ENCODE data around the gene EXTL2. TPM values are rescaled to one million over a fixed set of nuclear protein-coding genes. Genes with fewer than 3 reads are reported as not detected.

The EXTL2 gene
- total RNA-seq, 2 donors from 2014 or later: 4.8 to 7.2 TPM

DNA sequence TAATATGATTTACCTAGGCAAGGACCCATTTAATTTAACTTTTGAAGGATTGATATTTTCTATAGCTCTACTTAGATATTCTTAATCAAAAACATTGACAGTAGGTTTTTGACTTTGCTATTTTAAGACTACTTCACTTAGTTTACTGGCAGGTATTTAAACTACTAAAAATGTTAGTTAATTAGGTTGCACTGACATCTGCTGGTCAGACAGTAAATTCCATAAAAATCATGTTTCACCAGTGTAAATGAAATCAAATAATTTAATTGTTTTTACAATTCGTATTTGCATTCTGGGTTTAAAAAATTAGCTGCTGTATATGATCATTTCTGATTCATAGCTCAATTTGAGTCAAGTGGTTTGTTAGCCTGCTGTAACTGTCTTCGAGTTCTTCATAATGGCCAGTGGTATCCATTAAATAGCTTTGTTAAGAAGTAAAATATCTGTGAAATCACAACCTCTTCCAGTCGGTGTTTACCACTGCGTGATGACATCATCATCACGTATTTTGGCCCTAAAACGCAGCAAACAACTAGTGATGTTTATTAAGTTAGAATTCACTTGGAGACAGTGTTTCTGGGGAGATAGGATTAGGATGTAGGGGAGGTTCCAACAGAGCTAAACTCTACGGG is 26.2 kb downstream of the EXTL2 start:
- intact Hi-C loops (cut with DNase I): loop anchor here (2.0 to 5.0 kb wide), 3 partner anchors 262 to 1061 kb away; no protein-coding TSS in a partner anchor
- Histone ChIP-seq H3K27ac (no peak overlapping the region), H3K9ac (ENCODE audit: low read depth in 2 of 2, low read length in 2 of 2) (no peak overlapping the region), H3K4me3 (no peak overlapping the region), H3K27me3 (no peaks in the 10 kb centered on the region), H3K36me3 (no peaks in the 10 kb centered on the region), H3K9me3 (no peaks in the 10 kb centered on the region), H3K4me1 (no peaks in the 10 kb centered on the region)
- DNase-seq: no peak
- peak; percentile 61 for TF ChIP-seq CTCF (IDR thresholded peaks at IDR 0.05)

- intact Hi-C loops (cut with DNase I): loop anchor here (5.0 kb wide), 2 partner anchors 405 to 1060 kb away; no protein-coding TSS in a partner anchor
- Histone ChIP-seq H3K9me3 (no peaks in the 10 kb centered on the region), H3K27ac (no peak overlapping the region), H3K4me3 (no peak overlapping the region), H3K36me3 (no peaks in the 10 kb centered on the region), H3K9ac (ENCODE audit: low read depth in 2 of 2, low read length in 2 of 2) (no peak overlapping the region), H3K27me3 (no peaks in the 10 kb centered on the region), H3K4me1 (no peaks in the 10 kb centered on the region)
- no peak for DNase-seq
- TF ChIP-seq CTCF (IDR thresholded peaks at IDR 0.05): no peak
These were observed 27.8 kb downstream of the EXTL2 start for GRCh38 chr1:100866901-100867206.

DNA sequence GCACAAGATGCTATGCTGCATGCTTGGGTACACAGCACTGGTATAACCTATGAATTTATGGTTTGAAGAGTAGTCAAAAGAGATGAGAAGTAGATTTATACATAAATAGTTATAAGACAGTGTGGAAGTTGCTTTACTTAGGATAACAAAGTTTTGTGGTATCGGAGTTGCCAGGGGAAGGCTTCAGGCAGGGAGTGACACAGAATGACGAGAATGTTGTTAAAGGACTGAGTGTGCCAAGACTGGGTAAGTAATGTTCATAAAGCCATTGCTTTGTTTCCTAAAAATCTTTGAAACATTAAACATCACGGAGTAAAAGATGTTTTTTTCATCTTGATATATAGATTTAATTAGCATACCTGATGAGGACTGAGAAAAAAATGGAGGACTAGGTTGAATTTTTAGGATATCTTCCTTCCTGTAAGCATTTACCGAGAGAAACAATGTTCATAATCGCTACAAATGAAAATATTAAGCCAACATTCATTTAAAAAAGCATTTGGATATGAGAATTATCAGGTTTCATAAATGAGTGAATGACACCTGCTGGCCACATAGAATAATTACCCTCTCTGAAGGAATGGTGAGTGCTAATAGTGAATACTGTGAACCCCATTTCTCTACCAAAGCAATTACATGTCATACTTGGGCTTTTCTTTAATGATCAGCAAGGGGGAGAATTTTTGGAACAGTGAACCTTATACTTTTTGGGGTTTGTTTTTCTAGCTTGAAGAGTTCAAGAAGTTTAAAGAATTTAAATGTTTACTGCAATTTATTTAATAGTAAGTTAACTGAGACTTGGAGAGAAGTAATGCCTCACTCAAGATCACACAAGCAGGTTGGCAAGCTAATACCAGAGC is 28.4 kb downstream of the EXTL2 start:
- H3K9ac ChIP-seq (ENCODE audit: low read depth in 2 of 2, low read length in 2 of 2): no peak overlapping the region
- no peak for DNase-seq
- H3K9me3 ChIP-seq: no peaks in the 10 kb centered on the region
- H3K27me3 ChIP-seq: no peaks in the 10 kb centered on the region
- intact Hi-C loops (cut with DNase I): loop anchor here (5.0 kb wide), 2 partner anchors 404 to 1059 kb away; no protein-coding TSS in a partner anchor
- H3K27ac ChIP-seq: no peak overlapping the region
- H3K4me1 ChIP-seq: no peaks in the 10 kb centered on the region
- peak; percentile 40 for TF ChIP-seq CTCF (IDR thresholded peaks at IDR 0.05)
- no peak overlapping the region for H3K4me3 ChIP-seq
- no peaks in the 10 kb centered on the region for H3K36me3 ChIP-seq

DNA sequence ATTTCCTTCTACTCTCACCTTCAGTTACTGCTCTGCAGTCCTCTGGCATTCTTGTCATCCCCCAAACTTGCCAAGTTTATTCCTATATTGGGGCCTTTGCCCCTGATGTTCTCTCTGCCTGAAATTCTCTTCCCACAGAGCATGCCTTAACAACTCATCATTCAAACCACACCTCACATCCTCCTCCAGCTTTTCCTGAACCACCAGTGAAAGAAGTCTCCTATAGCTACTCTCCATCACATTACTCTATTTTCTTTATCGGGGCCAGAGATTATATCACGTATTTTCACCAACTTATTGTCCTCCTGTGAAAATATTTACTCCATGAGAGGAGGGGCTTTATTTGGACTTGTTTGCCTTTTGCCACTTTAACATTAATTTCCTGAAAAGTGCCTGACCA is 32.1 kb downstream of the EXTL2 start:
- no peaks in the 10 kb centered on the region for H3K27me3 ChIP-seq
- TF ChIP-seq CTCF (IDR thresholded peaks at IDR 0.05): no peak
- intact Hi-C loops (cut with DNase I): no loop called here
- no peak for DNase-seq
- H3K9me3 ChIP-seq: no peaks in the 10 kb centered on the region
- no peak overlapping the region for H3K4me3 ChIP-seq
- no peaks in the 10 kb centered on the region for H3K36me3 ChIP-seq
- no peak overlapping the region for H3K9ac ChIP-seq (ENCODE audit: low read depth in 2 of 2, low read length in 2 of 2)
- H3K4me1 ChIP-seq: no peaks in the 10 kb centered on the region
- no peak overlapping the region for H3K27ac ChIP-seq

- DNase-seq: no peak
- Histone ChIP-seq H3K36me3 (no peaks in the 10 kb centered on the region), H3K27me3 (no peaks in the 10 kb centered on the region), H3K4me3 (no peak overlapping the region), H3K9ac (ENCODE audit: low read depth in 2 of 2, low read length in 2 of 2) (no peak overlapping the region), H3K9me3 (no peaks in the 10 kb centered on the region), H3K4me1 (no peaks in the 10 kb centered on the region), H3K27ac (no peak overlapping the region)
- intact Hi-C loops (cut with DNase I): no loop called here
- TF ChIP-seq CTCF (IDR thresholded peaks at IDR 0.05): no peak
These were observed 33.3 kb downstream of the EXTL2 start for GRCh38 chr1:100861379-100861778.

Data from colonic mucosa (tissue), 4 donors.